ENCODE measurements around the gene DPH2.

DPH2 gene

DNA sequence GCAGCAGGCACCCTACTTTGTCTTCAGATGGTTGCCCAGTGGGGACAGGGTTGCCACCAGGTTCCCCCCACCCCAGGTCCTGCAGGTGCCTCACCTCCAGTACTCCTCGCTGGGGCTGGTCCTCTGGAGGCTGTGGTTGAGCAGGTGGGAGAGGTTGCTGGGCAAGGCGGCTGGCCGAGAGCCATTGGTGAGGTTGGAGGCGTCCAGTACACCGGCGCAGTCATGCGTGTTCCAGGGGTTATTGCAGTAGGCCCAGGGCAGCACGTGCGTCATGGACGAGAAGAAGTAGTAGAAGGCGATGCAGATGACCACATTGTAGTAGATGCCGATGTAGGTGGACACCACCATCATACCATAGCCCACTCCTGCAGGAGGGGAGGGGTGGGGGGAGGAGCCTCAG lies 38.4 kb downstream of the DPH2 start:
- no peak for DNase-seq

DNA sequence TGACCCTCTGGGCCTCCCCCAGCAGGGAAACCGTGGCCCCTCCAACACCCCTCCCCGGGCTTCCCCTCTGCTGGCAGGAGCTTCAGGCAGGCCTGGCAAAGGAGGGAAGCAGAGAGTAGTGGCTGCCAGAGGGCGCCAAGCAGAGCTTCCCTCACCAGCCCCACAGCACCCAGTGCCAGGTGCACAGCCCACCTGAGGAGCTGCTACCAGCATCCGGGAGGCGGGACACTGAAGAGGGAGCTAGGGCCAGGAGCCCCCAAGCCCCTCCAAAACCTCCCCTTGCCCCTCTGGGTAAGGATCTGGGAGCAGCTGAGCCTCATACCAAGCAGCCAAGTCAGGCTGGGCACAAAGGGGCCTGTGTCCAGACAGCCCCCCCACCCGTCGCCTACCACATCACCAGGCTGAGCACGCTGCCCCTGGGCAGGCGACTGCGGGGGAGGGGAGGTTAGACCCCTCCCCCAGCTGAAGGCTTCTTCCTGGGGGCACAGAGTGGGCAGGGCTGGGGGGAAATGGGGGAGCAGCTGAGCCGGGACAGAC lies 41.2 kb downstream of the DPH2 start:
- no peak for DNase-seq

DNA sequence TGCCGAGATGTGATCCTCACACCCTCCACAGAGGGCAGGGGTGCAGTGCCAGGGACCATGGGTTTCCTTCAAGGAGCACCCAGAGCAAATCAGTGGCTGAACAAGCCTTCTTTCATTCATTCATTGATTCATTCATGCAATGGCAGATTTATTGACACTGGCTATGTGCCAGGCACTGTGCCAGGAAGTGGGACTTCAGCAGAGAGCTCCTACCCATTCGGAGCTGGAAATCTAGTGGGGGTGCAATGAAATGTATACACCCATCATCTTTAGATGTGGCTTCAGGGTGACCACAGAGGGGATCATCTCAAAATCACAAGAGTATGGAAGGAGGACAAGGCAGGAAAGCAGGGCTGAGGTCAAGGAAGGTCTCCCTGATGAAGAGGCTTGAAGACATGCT lies 42.6 kb downstream of the DPH2 start:
- no peak for DNase-seq

DNA sequence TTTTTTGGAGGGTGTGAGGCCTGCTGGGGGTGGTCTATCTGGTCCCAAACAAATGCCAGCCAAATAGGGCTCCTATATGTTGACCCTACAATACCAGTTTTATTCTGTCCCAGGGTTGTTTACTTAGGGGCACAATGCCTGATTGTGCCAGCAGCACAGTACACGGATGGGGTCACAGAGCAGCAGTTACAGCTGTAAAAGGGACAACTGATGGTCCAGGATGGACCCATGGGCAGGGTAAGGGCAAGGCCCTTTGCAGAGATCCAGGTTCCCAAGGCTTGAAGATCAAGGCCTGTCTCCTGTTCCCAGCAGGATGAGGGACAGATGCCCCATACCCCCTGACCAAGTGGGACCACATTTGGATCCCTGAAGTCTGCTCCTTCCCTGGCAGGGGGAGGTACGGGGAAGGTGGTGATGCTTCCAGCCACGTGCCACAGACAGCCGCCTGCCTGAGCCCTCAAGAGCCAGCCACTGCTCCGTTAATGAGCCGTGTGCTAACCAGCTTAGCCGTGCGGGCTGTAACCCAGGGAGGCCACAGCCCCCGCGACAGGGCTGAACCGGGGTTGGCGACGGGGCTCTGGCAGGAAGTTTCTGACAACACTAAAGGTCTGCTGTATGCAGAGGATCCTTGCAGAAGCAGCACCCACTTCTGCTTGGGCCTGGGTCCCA lies 43.3 kb downstream of the DPH2 start:
- DNase-seq: no peak

DNA sequence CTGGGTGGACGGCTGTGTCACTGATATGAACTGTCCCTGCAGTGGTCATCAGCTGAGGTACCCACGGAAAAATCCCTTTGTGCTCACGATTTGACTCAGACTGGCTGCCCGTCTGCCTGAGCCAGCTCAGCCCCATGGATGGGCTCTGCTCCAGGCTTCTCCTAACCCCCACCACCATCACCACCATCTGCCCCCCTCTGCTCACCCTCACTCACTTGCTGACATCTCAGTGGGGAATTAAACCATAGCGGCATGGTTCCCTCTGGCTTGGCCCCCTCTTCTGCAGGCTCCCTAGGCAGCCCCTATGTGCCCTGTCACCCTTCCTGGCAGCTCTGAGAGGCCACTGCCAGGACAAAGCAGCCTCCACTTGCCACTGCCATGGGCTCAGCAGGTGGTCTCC lies 44.1 kb downstream of the DPH2 start:
- no peak for DNase-seq

GRCh38 chr1:44014365-44015104 lies 44.7 kb downstream of the DPH2 start:
- DNase-seq: no peak

DNA sequence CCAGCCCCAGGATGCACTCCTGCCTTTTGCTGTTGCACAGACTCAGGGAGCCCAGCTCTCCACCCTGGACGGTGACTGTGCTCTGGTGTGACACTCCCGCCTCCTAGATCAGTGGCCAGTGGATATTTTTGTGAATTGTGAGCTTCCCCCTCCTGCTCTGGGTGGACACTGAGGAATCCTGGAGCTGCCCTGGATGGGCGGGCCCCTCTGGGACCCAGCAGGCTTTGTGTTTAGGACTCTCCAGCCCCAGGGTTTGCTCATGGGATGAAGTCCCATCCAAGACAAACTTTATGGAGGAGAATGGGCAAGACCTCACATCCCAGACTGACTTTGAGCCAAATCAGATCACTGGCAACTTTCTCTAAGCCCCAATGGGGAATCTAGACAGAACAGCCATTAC lies 45.4 kb downstream of the DPH2 start:
- no peak for DNase-seq

DNA sequence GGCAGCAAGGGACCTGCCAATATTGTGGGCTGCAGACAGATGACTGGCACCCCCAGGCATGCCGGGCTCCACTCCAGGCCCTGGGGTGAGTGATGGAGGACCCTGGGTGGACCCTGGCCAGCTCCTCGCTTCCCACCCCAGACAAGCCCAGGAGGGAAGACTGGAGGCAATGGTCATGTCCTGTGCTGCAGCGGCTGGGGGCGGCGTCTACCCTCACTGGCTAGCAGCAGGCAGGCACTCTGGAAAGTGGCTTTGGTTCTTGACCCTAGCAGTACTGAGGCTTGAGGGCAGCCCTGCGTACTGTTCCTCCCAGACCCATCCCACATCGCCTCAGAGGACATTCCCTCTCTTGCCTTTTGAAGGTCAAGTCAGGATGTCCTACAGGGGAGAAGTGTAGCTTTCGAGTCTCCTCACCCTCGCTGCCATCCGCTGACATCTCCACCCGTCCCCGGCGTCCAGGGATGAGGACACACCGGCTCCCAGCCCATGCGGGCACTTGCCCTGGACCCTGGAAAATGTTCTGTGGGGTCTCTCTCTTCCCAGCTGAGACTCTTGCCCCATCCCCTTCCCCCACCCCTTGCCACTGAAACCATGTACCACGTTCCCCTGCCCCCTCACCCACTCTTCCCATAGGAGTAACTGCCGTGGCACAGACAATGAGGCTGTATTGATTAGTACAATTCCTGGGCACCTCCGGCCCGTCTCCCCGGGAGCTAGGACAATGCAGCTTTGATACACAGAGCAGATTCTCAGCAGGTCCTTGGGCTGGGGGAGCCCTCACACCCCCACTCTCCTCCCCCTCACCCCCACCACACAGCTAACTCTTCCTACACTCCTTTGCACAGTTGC lies 46.5 kb downstream of the DPH2 start:
- DNase-seq: no peak

- no peak for DNase-seq
These were observed 47.1 kb downstream of the DPH2 start for GRCh38 chr1:44016890-44017400.

- no peak for DNase-seq
These were observed 49.7 kb downstream of the DPH2 start for GRCh38 chr1:44019466-44019948.

GRCh38 chr1:44020464-44020863 lies 50.7 kb downstream of the DPH2 start:
- DNase-seq: no peak

GRCh38 chr1:44021156-44021555 lies 51.3 kb downstream of the DPH2 start:
- no peak for DNase-seq

- no peak for DNase-seq
These were observed 51.9 kb downstream of the DPH2 start for GRCh38 chr1:44021581-44022321.
